Thymus (tissue), 11 donors: ENCODE data around the gene FIP1L1. TPM values are rescaled to one million over a fixed set of nuclear protein-coding genes. Genes with fewer than 3 reads are reported as not detected.

ENCODE experiments used
- DNase-seq, 9 donors: peaks; one replicate each; pipeline ENCODE4 v3.0.0-alpha.2; 2013; ENCODE audit warnings: low spot score in 9 of 9, low read depth in 6 of 9, missing footprints in 1 of 9
- H3K27ac ChIP-seq, 2 donors: one replicate each; pipeline ENCODE4 v1.5.1; 2013; ENCODE audit warnings: control low read depth in 1 of 2, low read depth in 1 of 2, low read length in 1 of 2, mild to moderate bottlenecking in 1 of 2, moderate library complexity in 1 of 2
- H3K27me3 ChIP-seq, 2 donors: one replicate each; pipeline ENCODE4 v1.5.1; 2013; ENCODE audit warnings: low read length in 1 of 2; ENCODE audit not compliant: control insufficient read depth in 2 of 2, insufficient read depth in 1 of 2
- H3K36me3 ChIP-seq, 2 donors: one replicate each; pipeline ENCODE4 v1.5.1; 2013; ENCODE audit warnings: low read length in 1 of 2, mild to moderate bottlenecking in 1 of 2, moderate library complexity in 1 of 2; ENCODE audit not compliant: control insufficient read depth in 2 of 2, insufficient read depth in 2 of 2
- H3K4me1 ChIP-seq, 2 donors: one replicate each; pipeline ENCODE4 v1.5.1; 2013; ENCODE audit warnings: low read length in 2 of 2; ENCODE audit not compliant: control insufficient read depth in 2 of 2, insufficient read depth in 2 of 2
- H3K4me3 ChIP-seq, 2 donors: one replicate each; pipeline ENCODE4 v1.5.1; 2013; ENCODE audit warnings: low read length in 2 of 2, control low read depth in 1 of 2, mild to moderate bottlenecking in 1 of 2
- H3K9me3 ChIP-seq, 2 donors: one replicate each; pipeline ENCODE4 v1.5.1; 2013; ENCODE audit warnings: low read length in 1 of 2, mild to moderate bottlenecking in 1 of 2; ENCODE audit not compliant: control insufficient read depth in 2 of 2, insufficient read depth in 1 of 2
- WGBS: extraction: QIAGEN DNeasy Blood & Tissue Kit; methylation state at CpG from one replicate; pipeline ENCODE4 v1.1.7; 2013; 5-methylcytosine and 5-hydroxymethylcytosine counted together
- polyA plus RNA-seq: library from polyadenylated mRNA; stranded (reverse); fragments of 200-250 nt; gene quantifications from one replicate; pipeline ENCODE4 v1.2.3, GENCODE V29; 2013
- total RNA-seq: library from RNA; stranded (reverse); fragments of 120-200 nt; gene quantifications from one replicate; pipeline ENCODE4 v1.2.4, GENCODE V29; 2013
- donor health status: healthy.

Gene FIP1L1
- total and polyA plus RNA-seq, 2 donors, result 66.4 to 68.0 TPM

DNA sequence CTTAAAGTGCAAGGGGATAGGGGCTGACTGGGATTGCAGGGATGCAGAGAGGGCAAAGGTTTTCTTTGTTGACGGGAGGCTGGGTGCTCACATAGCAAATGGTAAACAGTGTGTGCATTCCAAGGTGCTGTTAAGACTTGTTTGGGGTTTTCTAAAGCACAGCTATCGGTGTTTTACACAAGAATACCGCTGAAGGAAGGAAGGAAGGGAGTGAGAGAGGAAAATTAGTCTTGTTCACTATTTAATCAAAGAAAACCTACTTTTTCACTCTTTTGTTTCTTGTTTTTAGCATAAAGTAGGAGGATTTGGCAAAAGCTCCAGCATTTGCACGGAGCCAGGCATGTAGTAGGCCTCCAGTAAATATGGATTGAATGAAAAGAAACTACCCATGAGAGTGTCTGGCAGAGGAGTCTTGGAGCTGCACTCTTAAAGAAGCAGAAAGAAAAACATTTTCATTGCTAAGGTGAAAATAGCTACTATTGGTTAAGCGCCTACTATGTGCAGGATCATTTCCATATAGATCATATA, 99.7 kb downstream of the FIP1L1 start:
- Histone ChIP-seq H3K27me3 (no peaks in the 10 kb centered on the region), H3K4me3 (no peak overlapping the region), H3K9me3 (no peaks in the 10 kb centered on the region), H3K36me3 (no peaks in the 10 kb centered on the region), H3K4me1 (no peaks in the 10 kb centered on the region), H3K27ac (no peak overlapping the region)
- DNase-seq, result no peak
- WGBS, result 93% methylated on average over 5 of the region's 5 CpGs

DNA sequence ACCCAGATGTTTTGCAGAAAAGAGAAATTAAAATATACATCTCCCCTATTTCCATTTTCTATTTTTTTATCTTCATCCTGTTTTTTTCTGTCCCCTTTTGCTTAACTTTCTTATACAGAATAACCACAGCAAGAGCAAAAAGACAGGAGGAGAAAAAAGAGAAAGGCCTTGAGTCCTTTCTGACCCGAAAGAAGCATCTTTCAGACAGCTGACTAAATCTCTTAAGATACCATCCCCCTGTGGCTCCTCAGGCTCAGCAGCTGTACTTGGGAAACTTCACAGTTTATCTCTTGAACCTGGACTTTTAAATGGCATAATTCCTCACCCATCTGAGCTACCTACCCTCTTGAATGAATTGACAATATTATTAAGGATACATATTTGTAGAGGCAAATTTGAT, 100.2 kb downstream of the FIP1L1 start:
- no peaks in the 10 kb centered on the region for H3K36me3 ChIP-seq
- no peak overlapping the region for H3K4me3 ChIP-seq
- H3K9me3 ChIP-seq, result no peaks in the 10 kb centered on the region
- no peak for DNase-seq
- WGBS, result 95% methylated on average over 1 of the region's 1 CpG
- H3K27me3 ChIP-seq, result no peaks in the 10 kb centered on the region
- H3K4me1 ChIP-seq, result no peaks in the 10 kb centered on the region
- H3K27ac ChIP-seq, result no peak overlapping the region

DNA sequence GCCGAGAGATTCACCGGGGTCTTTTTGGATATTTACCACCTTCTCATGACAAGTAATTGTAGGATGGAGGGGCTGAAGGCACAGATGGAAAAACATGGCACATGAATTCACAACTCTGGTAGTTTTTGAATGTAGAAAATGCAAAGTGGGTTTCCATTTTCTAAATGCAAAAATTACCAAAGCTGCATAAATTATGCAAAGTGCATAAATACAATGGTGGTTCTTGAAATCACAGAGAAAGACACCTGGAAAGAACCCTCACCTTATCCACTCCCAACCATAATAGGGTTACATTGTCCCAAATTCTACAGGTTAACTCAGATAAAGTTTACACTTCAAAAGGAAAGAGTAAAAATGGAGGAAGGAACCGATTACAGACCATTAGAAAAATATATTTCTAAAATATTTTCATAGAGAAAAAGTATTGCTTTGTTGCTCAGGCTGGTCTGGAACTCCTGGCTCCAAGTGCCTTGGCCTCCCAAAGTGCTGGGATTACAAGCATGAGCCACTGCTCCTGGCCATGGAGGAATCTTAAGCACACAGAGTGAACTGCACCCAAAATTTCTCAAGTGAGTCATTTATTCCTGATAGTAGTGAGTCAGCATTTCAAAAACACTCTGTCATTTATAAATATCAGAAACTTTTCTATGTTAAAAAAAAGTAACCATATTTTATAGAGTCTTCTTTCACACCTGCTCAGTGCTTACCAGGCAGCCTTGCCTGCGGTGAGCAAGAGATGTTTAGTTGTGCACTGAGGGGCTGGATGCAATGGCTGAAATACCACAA, 101.4 kb downstream of the FIP1L1 start:
- no peak overlapping the region for H3K27ac ChIP-seq
- 97% methylated on average over 4 of the region's 4 CpGs for WGBS
- H3K9me3 ChIP-seq, result no peaks in the 10 kb centered on the region
- DNase-seq, result no peak
- no peaks in the 10 kb centered on the region for H3K4me1 ChIP-seq
- no peak overlapping the region for H3K4me3 ChIP-seq
- no peaks in the 10 kb centered on the region for H3K36me3 ChIP-seq
- H3K27me3 ChIP-seq, result no peaks in the 10 kb centered on the region

GRCh38 chr4:53479736-53480525, 102.5 kb downstream of the FIP1L1 start:
- WGBS, result 98% methylated on average over 5 of the region's 5 CpGs
- no peak for DNase-seq
- Histone ChIP-seq H3K36me3 (no peaks in the 10 kb centered on the region), H3K4me1 (no peaks in the 10 kb centered on the region), H3K27ac (no peak overlapping the region), H3K4me3 (no peak overlapping the region), H3K9me3 (no peaks in the 10 kb centered on the region), H3K27me3 (no peaks in the 10 kb centered on the region)

DNA sequence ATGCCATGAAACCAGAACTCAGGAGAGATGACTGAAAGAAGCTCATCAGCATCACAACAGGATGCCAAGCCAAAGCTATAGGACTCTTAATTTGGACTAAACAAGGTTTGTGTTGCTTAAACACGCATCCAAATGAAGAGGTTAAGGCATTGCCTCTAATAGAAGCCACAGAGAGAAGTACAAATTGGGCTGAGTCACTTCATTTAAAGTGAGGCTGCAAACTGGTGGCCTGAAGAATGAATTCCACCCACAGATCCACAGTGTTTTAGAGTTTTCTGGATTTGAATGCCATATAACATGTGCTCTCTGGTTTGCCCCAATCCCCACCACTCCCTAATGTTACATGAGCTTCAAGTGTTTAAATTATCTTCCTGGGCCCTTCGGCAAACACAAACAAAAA, 103.5 kb downstream of the FIP1L1 start:
- 94% methylated on average over 2 of the region's 2 CpGs for WGBS
- no peaks in the 10 kb centered on the region for H3K4me1 ChIP-seq
- H3K9me3 ChIP-seq, result no peaks in the 10 kb centered on the region
- no peak for DNase-seq
- H3K4me3 ChIP-seq, result no peak overlapping the region
- no peak overlapping the region for H3K27ac ChIP-seq
- no peaks in the 10 kb centered on the region for H3K27me3 ChIP-seq
- H3K36me3 ChIP-seq, result no peaks in the 10 kb centered on the region

GRCh38 chr4:53481586-53481985, 104.1 kb downstream of the FIP1L1 start:
- Histone ChIP-seq H3K27me3 (no peaks in the 10 kb centered on the region), H3K9me3 (no peaks in the 10 kb centered on the region), H3K36me3 (no peaks in the 10 kb centered on the region), H3K4me3 (no peak overlapping the region), H3K4me1 (no peaks in the 10 kb centered on the region), H3K27ac (no peak overlapping the region)
- WGBS, result 92% methylated on average over 8 of the region's 8 CpGs
- DNase-seq, result no peak

GRCh38 chr4:53483250-53483649, 105.8 kb downstream of the FIP1L1 start:
- no peak overlapping the region for H3K4me3 ChIP-seq
- H3K36me3 ChIP-seq, result no peaks in the 10 kb centered on the region
- H3K27me3 ChIP-seq, result no peaks in the 10 kb centered on the region
- WGBS, result 96% methylated on average over 1 of the region's 1 CpG
- H3K4me1 ChIP-seq, result no peaks in the 10 kb centered on the region
- no peaks in the 10 kb centered on the region for H3K9me3 ChIP-seq
- no peak for DNase-seq
- no peak overlapping the region for H3K27ac ChIP-seq

GRCh38 chr4:53484911-53485657, 107.6 kb downstream of the FIP1L1 start:
- no peak for DNase-seq
- H3K9me3 ChIP-seq, result no peaks in the 10 kb centered on the region
- H3K27me3 ChIP-seq, result no peaks in the 10 kb centered on the region
- no peaks in the 10 kb centered on the region for H3K4me1 ChIP-seq
- WGBS, result 93% methylated on average over 5 of the region's 5 CpGs
- H3K27ac ChIP-seq, result no peak overlapping the region
- H3K36me3 ChIP-seq, result no peaks in the 10 kb centered on the region
- H3K4me3 ChIP-seq, result no peak overlapping the region

DNA sequence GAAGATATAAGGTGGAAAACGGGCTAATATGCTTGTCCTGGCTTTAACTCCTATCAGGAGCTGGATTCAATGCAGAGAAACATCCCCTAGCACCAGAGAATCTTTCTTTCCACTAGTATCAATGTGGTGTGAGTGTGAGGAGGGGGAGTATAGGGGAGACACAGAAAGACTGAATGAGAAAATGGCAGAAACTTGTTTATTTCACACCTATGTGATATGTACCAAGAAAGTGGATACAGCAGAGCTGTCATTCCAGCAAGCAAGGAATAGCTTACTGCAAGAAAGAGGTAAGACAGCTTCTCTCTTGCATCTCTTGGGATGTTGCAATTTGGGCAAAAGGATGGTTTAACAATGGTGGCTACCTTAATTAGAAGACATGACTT, 108.2 kb downstream of the FIP1L1 start:
- no peak for DNase-seq
- Histone ChIP-seq H3K4me1 (no peaks in the 10 kb centered on the region), H3K36me3 (no peaks in the 10 kb centered on the region), H3K27me3 (no peaks in the 10 kb centered on the region), H3K4me3 (no peak overlapping the region), H3K27ac (no peak overlapping the region), H3K9me3 (no peaks in the 10 kb centered on the region)
- WGBS, result 70% methylated on average over 1 of the region's 1 CpG
